KMS-11 (cell line): Measurements from ENCODE around the gene HYI.
A peak's percentile ranks its signal among the peaks of the same experiment; 100 is the strongest.
"Not testable (repeated sequence)": the region's sequence is repeated elsewhere in the genome, so short reads cannot be mapped to it uniquely, and the experiment has no call there.

Experiments used
- H2AFZ ChIP-seq: fragments of 200-600 bp; sonication (generic); 2 replicates; pipeline ENCODE4 v1.6.1; 2016; ENCODE audit warnings: antibody characterized with exemption, mixed run types, low read depth
- H3K27ac ChIP-seq: fragments of 200-600 bp; sonication (generic); 2 replicates; pipeline ENCODE4 v1.6.1; 2016; ENCODE audit warnings: mild to moderate bottlenecking, mixed run types
- H3K27me3 ChIP-seq: fragments of 200-600 bp; sonication (generic); 2 replicates; pipeline ENCODE4 v1.6.1; 2017; ENCODE audit warnings: mild to moderate bottlenecking, low read depth, mixed run types, moderate library complexity; ENCODE audit not compliant: insufficient read depth
- H3K36me3 ChIP-seq: fragments of 200-600 bp; sonication (generic); 2 replicates; pipeline ENCODE4 v1.6.1; 2017; ENCODE audit warnings: mild to moderate bottlenecking, mixed run types; ENCODE audit not compliant: insufficient read depth
- H3K4me1 ChIP-seq: fragments of 200-600 bp; sonication (generic); 2 replicates; pipeline ENCODE4 v1.6.1; 2016; ENCODE audit warnings: mild to moderate bottlenecking, low read depth, mixed run types; ENCODE audit not compliant: poor library complexity, severe bottlenecking
- H3K4me2 ChIP-seq: fragments of 200-600 bp; sonication (generic); 2 replicates; pipeline ENCODE4 v1.7.0; 2016; ENCODE audit warnings: mild to moderate bottlenecking, mixed run types
- H3K4me3 ChIP-seq: fragments of 200-600 bp; sonication (generic); IDR thresholded peaks from 2 replicates; pipeline ENCODE4 v1.6.1; 2017; ENCODE audit warnings: low read depth, low read length, mixed read lengths; ENCODE audit not compliant: insufficient read depth
- H3K79me2 ChIP-seq: fragments of 200-600 bp; sonication (generic); 2 replicates; pipeline ENCODE4 v1.6.1; 2016; ENCODE audit warnings: low read depth, mixed run types; ENCODE audit not compliant: insufficient read depth
- H3K9ac ChIP-seq: fragments of 200-600 bp; sonication (generic); 2 replicates; pipeline ENCODE4 v1.6.1; 2016; ENCODE audit warnings: mild to moderate bottlenecking, mixed run types
- H4K20me1 ChIP-seq: fragments of 200-600 bp; sonication (generic); 2 replicates; pipeline ENCODE4 v1.6.1; 2016; ENCODE audit warnings: mild to moderate bottlenecking, mixed run types; ENCODE audit not compliant: insufficient read depth
- CTCF ChIP-seq: fragments of 200-600 bp; sonication (generic); conservative IDR thresholded peaks from 2 replicates; pipeline ENCODE4 v1.6.1; 2017; ENCODE audit warnings: low read depth, mild to moderate bottlenecking, antibody characterized with exemption, low read length, moderate library complexity, mixed read lengths

HYI gene

GRCh38 chr1:43419627-43420425, 33.9 kb downstream of the HYI start:
- H3K4me2 ChIP-seq, result no peak overlapping the region
- no peaks in the 10 kb centered on the region for H3K79me2 ChIP-seq
- TF ChIP-seq CTCF, result no peak
- no peak overlapping the region for H3K4me3 ChIP-seq
- no peak overlapping the region for H2AFZ ChIP-seq
- H3K27me3 ChIP-seq, result no peaks in the 10 kb centered on the region
- H3K9ac ChIP-seq, result no peak overlapping the region
- H3K4me1 ChIP-seq, result no peaks in the 10 kb centered on the region
- no peaks in the 10 kb centered on the region for H3K36me3 ChIP-seq
- no peak overlapping the region for H3K27ac ChIP-seq
- no peaks in the 10 kb centered on the region for H4K20me1 ChIP-seq

- Histone ChIP-seq H3K4me3 (no peak overlapping the region), H3K27me3 (no peaks in the 10 kb centered on the region), H2AFZ (no peak overlapping the region), H3K79me2 (no peaks in the 10 kb centered on the region), H3K9ac (no peak overlapping the region), H3K36me3 (no peaks in the 10 kb centered on the region), H3K27ac (no peak overlapping the region), H3K4me1 (no peaks in the 10 kb centered on the region), H3K4me2 (no peak overlapping the region), H4K20me1 (no peaks in the 10 kb centered on the region)
- TF ChIP-seq CTCF, result no peak
Measured at GRCh38 chr1:43418858-43419257, 34.9 kb downstream of the HYI start.

GRCh38 chr1:43415901-43416300, 37.8 kb downstream of the HYI start:
- Histone ChIP-seq H3K4me2 (no peak overlapping the region), H3K79me2 (no peaks in the 10 kb centered on the region), H3K27me3 (no peaks in the 10 kb centered on the region), H2AFZ (no peak overlapping the region), H3K27ac (no peak overlapping the region), H3K36me3 (no peaks in the 10 kb centered on the region), H3K4me1 (no peaks in the 10 kb centered on the region), H3K4me3 (no peak overlapping the region), H4K20me1 (no peaks in the 10 kb centered on the region), H3K9ac (no peak overlapping the region)
- no peak for TF ChIP-seq CTCF

DNA sequence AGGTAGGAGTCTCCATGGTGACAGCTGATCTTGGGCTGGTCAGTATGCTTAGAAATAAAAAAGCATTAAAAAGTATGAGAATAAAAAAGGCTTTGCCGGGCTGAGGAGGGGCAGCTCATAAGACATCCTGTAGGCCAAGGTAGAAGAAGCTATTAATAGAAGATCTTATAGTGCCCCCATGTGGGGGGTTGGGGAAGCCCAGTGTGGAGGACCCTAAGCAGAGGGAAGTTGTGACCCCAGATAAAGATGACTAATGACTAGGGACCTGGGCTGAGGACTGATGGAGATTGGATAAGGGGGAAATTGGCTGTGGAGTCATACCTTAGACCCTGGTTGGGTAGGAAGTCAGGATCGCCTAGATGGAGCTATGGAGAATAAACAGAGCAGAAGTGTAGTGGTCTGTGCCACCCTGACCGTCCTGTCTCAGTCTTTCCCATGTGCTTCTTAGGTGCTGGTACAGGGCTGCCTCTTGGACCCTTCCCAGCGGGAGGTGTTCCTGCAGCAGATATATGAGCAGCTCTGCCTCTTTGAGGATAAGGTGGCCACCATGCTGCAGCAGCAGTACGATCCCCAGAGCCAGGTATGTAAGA, 39.0 kb downstream of the HYI start:
- no peaks in the 10 kb centered on the region for H4K20me1 ChIP-seq
- H3K9ac ChIP-seq, result no peak overlapping the region
- H3K36me3 ChIP-seq, result no peaks in the 10 kb centered on the region

DNA sequence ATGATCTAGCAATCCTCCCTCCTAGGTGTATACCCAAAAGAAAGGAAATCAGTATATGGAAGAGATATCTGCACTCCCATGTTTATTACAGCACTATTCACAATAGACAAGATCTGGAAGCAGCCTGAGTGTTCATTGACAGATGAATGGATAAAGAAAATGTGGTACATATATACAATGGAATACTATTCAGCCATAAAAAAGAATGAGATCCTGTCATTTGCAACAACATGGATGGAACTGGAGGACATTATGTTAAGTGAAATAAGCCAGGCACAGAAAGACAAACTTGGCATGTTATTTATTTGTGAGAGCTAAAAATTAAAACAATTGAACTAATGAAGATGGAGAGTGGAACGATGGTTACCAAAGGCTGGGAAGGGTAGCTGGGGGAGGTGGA, 40.3 kb downstream of the HYI start:
- H4K20me1 ChIP-seq, H3K79me2 ChIP-seq, H3K9ac ChIP-seq, H3K27ac ChIP-seq, H2AFZ ChIP-seq, H3K4me3 ChIP-seq, H3K27me3 ChIP-seq, H3K36me3 ChIP-seq, H3K4me1 ChIP-seq, H3K4me2 ChIP-seq: not testable (repeated sequence)

More for the DNA sequence above, 39.0 kb downstream of the HYI start:
- no peaks in the 10 kb centered on the region for H3K4me1 ChIP-seq
- TF ChIP-seq CTCF, result peak; percentile 72
- H3K4me2 ChIP-seq, result no peak overlapping the region
- no peaks in the 10 kb centered on the region for H3K27me3 ChIP-seq
- no peaks in the 10 kb centered on the region for H3K79me2 ChIP-seq
- no peak overlapping the region for H3K4me3 ChIP-seq
- H2AFZ ChIP-seq, result no peak overlapping the region
- H3K27ac ChIP-seq, result no peak overlapping the region
